C4-2B (cell line): ENCODE data around the gene TULP1.

Experiments used
- ZFX ChIP-seq: fragments of 450-650 bp; IDR thresholded peaks from 2 replicates; pipeline ENCODE4 v1.6.1; 2017
- TF ChIP-seq, protein P1 (sequence below): fragments of 450-650 bp; conservative IDR thresholded peaks from 2 replicates; pipeline ENCODE4 v1.5.1; 2017; ENCODE audit warnings: mild to moderate bottlenecking

DNA sequence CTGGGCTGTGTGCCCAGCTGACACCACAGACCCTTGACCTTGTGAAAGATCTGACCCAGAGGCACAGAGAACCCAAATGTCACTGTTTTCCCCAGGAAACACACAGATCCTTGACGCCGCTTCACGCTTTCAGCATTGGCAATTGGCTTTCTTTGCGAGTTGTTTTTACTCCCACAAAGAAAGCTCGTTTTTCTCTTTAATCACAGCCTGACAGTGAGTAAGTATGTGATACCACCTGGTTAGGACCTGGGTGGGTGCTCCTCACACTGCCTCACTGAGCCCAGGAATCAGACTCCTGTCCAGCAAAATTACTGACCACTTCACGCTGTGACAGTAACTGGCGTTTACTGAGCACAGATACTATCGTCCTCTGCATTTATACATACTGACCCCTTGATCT is 31.5 kb downstream of the TULP1 start:
- TF ChIP-seq, protein P1, sequence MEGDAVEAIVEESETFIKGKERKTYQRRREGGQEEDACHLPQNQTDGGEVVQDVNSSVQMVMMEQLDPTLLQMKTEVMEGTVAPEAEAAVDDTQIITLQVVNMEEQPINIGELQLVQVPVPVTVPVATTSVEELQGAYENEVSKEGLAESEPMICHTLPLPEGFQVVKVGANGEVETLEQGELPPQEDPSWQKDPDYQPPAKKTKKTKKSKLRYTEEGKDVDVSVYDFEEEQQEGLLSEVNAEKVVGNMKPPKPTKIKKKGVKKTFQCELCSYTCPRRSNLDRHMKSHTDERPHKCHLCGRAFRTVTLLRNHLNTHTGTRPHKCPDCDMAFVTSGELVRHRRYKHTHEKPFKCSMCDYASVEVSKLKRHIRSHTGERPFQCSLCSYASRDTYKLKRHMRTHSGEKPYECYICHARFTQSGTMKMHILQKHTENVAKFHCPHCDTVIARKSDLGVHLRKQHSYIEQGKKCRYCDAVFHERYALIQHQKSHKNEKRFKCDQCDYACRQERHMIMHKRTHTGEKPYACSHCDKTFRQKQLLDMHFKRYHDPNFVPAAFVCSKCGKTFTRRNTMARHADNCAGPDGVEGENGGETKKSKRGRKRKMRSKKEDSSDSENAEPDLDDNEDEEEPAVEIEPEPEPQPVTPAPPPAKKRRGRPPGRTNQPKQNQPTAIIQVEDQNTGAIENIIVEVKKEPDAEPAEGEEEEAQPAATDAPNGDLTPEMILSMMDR: no peak
- no peak for TF ChIP-seq ZFX
